Nephron progenitor cell (in vitro differentiated cells): Measurements from ENCODE around the gene HDAC4.

ENCODE experiments used
- DNase-seq: peaks from one replicate; pipeline ENCODE4 v3.0.0; 2021
- H3K27ac Mint-ChIP-seq: 2 replicates; pipeline ENCODE4 v1.8.0; 2021; ENCODE audit warnings: mild to moderate bottlenecking, moderate library complexity, mixed read lengths
- H3K27me3 Mint-ChIP-seq: 2 replicates; pipeline ENCODE4 v1.8.0; 2021; ENCODE audit warnings: mild to moderate bottlenecking, low read depth, mixed read lengths; ENCODE audit not compliant: poor library complexity
- H3K36me3 Mint-ChIP-seq: 2 replicates; pipeline ENCODE4 v1.8.0; 2021; ENCODE audit warnings: low read depth, mixed read lengths
- H3K4me1 Mint-ChIP-seq: 2 replicates; pipeline ENCODE4 v1.8.0; 2021; ENCODE audit warnings: mixed read lengths
- H3K4me3 Mint-ChIP-seq: 2 replicates; pipeline ENCODE4 v1.8.0; 2021; ENCODE audit warnings: mild to moderate bottlenecking, moderate library complexity, mixed read lengths
- H3K9me3 Mint-ChIP-seq: 2 replicates; pipeline ENCODE4 v1.8.0; 2021; ENCODE audit warnings: mild to moderate bottlenecking, moderate library complexity, mixed read lengths
- TF ChIP-seq, protein P1 (sequence below): fragments of 200-600 bp; sonication (generic); IDR thresholded peaks from 2 replicates; pipeline ENCODE4 v1.5.0; 2021; ENCODE audit warnings: antibody characterized with exemption

HDAC4 gene

DNA sequence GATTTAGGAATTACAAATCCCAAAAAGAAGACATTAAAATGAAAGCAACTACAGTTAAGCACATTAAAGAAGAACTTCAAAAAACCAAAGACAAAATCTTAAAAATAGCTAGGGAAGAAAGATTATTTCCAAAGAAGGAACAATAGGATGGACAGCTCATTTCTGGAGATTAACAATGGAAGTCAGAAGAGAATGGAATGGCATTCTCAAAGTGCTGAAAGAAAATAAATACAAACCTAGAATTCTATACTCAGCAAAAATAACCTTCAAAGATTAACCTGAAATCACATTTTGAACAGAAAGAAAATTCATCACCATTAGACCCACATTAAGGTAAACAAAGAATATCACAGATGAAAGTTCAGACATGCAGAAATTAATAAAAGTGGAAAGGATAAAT is 229.2 kb downstream of the HDAC4 start:
- H3K27ac Mint-ChIP-seq = no peak overlapping the region
- H3K27me3 Mint-ChIP-seq = no peaks in the 10 kb centered on the region
- peaks cover 56% of the 10 kb centered on the region for H3K9me3 Mint-ChIP-seq
- peaks cover 9% of the 10 kb centered on the region for H3K4me1 Mint-ChIP-seq
- no peak overlapping the region for H3K4me3 Mint-ChIP-seq
- no peak for DNase-seq
- peaks cover 90% of the 10 kb centered on the region for H3K36me3 Mint-ChIP-seq
- TF ChIP-seq, protein P1, sequence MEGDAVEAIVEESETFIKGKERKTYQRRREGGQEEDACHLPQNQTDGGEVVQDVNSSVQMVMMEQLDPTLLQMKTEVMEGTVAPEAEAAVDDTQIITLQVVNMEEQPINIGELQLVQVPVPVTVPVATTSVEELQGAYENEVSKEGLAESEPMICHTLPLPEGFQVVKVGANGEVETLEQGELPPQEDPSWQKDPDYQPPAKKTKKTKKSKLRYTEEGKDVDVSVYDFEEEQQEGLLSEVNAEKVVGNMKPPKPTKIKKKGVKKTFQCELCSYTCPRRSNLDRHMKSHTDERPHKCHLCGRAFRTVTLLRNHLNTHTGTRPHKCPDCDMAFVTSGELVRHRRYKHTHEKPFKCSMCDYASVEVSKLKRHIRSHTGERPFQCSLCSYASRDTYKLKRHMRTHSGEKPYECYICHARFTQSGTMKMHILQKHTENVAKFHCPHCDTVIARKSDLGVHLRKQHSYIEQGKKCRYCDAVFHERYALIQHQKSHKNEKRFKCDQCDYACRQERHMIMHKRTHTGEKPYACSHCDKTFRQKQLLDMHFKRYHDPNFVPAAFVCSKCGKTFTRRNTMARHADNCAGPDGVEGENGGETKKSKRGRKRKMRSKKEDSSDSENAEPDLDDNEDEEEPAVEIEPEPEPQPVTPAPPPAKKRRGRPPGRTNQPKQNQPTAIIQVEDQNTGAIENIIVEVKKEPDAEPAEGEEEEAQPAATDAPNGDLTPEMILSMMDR = no peak

DNA sequence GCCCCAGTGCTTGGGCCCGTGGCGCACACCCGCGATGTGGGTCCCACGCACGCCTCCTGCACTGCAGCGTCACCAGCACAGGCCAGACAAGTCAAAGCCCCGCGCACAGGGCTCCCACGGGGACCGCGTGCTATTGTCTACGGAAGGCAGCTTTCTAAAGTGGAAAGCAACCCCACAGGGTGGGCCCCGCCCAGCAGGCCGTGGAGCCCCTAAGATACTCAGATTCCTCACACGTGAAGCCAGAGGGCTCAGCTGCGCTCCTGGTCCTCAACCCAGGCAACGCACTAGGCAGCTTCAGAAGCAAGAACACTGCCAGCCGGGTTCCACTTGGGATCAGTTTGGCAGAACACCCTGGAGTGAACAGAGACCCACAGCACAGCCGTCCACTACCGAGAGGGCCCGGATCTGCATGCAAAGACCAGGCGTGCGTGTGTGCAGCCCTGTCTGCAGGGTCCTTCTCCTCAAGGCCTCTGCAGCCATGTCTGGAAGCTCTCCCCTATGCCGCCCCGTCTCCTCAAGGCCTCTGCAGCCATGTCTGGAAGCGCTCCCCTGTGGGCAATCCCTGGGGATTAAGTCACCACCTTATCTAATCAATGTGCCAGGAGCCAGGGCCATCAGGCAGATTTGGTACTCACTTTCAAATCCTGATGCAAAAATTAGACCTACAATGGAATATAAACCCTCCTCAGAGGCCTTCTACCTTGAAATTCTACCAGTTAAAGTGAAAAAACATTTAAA is 231.3 kb downstream of the HDAC4 start:
- TF ChIP-seq, protein P1 = no peak
- DNase-seq = no peak
- H3K4me1 Mint-ChIP-seq = peaks cover 13% of the 10 kb centered on the region
- peaks cover 42% of the 10 kb centered on the region for H3K9me3 Mint-ChIP-seq
- H3K27me3 Mint-ChIP-seq = no peaks in the 10 kb centered on the region
- peaks cover 72% of the 10 kb centered on the region for H3K36me3 Mint-ChIP-seq
- H3K27ac Mint-ChIP-seq = no peak overlapping the region
- no peak overlapping the region for H3K4me3 Mint-ChIP-seq

DNA sequence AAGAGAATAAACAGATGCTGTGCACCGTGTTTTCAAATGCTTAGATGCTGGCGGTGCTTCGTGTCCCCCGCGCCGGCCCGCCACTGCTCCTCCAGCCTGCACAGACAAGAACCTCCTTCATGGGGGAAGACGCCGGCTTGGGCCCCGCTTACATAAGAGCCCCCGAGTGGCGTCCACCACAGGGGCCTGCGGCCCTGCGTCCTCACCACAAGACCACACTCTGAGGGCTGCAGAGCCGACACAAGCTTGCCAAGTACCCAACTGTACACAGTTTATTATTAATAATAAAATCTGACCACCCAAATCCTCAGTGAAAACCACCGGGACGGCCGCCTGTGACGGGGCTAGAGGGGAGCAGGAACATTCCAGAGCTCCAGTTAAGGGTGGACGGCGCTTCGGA is 232.2 kb downstream of the HDAC4 start:
- H3K4me3 Mint-ChIP-seq = no peak overlapping the region
- peaks cover 33% of the 10 kb centered on the region for H3K9me3 Mint-ChIP-seq
- H3K4me1 Mint-ChIP-seq = peaks cover 13% of the 10 kb centered on the region
- no peaks in the 10 kb centered on the region for H3K27me3 Mint-ChIP-seq
- no peak for DNase-seq
- H3K36me3 Mint-ChIP-seq = peaks cover 63% of the 10 kb centered on the region
- H3K27ac Mint-ChIP-seq = no peak overlapping the region
- TF ChIP-seq, protein P1 = no peak

GRCh38 chr2:239167766-239168444 is 232.9 kb downstream of the HDAC4 start:
- no peaks in the 10 kb centered on the region for H3K27me3 Mint-ChIP-seq
- H3K4me1 Mint-ChIP-seq = peaks cover 13% of the 10 kb centered on the region
- peaks cover 59% of the 10 kb centered on the region for H3K36me3 Mint-ChIP-seq
- H3K9me3 Mint-ChIP-seq = peaks cover 26% of the 10 kb centered on the region
- no peak for DNase-seq
- no peak overlapping the region for H3K4me3 Mint-ChIP-seq
- peak overlapping the region; percentile 50 for H3K27ac Mint-ChIP-seq
- TF ChIP-seq, protein P1 = no peak

DNA sequence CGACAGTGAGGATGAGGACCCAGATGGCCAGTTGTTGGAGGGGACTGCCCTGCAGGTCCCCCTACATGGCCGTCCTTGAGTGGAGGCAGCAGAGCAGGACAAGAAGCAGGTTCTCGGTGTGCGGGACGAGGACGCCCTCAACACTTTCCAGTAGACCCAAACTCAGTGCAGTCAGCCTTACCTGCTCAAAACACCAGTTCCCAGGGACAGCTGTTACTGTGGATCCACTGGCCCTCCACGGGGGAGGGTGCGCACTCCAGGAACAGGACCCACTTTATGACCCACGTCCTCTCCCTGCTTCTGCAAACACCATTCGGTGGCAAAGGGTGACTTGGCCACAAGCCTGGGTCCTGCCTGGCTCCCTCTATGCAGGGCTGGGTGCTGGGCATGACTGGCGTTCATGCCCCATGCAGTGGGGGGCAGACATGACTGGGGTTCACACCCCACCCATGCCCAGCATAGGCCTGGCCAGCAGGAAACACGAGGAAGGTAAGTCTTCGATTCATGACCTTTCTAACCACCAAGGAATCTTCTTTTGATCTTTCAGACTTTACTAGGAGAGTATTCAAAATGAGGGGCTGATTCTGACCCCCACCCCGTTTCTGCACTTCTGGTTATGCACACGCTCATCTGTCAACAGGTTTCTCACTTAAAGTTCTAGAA is 233.7 kb downstream of the HDAC4 start:
- Mint-ChIP-seq H3K27me3 (peaks cover 3% of the 10 kb centered on the region), H3K27ac (peak overlapping the region; percentile 69), H3K4me1 (peaks cover 13% of the 10 kb centered on the region), H3K36me3 (peaks cover 59% of the 10 kb centered on the region), H3K4me3 (no peak overlapping the region), H3K9me3 (peaks cover 19% of the 10 kb centered on the region)
- no peak for DNase-seq
- TF ChIP-seq, protein P1 = no peak
